SW 1271 (cell line): Measurements from ENCODE around the gene SNTN.

Source experiments
- DNase-seq, 2 experiments: peaks; one replicate each; lab custom pipeline; 2025; lab: John Stamatoyannopoulos, UW

SNTN gene

DNA sequence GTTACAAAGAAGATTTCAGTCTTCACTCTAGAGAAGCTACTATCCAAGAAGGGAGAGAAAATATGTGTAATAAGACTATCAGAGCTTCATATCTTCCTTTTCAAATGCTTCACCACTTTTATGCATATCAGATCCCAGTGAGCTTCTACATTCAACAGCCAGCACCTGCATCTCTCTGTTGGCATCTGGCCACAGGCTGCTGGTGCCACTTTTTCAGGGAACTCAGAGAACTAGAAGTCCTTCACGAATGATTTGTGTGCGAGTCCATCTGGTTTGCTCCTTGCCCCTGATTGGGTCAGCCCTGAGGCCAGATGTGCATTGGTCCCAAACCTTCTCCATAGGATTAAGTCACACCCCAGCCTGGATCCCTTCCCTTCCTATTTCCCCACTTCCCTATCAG lies 22.1 kb downstream of the SNTN start:
- no peak for DNase-seq

DNA sequence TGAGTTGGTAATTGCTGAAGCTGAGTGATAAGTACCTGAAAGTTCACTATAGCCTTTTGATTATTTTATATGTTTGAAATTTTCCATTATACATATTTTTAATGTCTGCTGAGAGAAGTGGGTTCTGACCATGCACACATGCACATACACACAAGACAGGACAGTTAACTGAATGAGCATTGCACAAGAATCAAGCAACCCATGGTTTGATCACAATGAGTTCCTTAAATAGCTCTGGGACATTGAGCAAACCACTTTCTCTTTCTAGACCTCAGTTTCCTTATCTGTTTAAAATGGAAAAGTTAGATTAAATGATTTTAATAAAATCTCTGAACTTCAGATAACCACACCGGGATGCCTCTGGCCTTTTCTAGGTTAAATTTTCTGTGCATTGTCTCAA lies 26.7 kb downstream of the SNTN start:
- no peak for DNase-seq

DNA sequence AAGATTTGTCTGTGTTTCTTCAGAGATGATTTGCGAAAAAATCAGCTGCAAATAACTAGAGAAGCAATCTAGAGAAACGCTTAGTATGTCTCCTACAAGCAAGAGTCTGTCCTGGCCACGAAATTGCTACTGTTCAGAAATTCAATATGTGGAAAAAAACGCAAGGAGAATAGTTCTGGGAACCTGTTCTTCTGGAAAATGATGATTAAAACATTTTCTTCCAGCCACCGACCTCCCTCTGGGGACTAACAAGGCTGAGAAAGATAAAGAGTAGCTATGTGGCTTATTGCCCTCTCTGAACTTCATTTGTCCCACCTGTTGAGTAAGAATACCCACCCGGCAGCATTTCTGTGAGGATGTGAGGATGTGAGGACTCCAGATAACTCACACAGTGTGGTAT lies 31.6 kb downstream of the SNTN start:
- no peak for DNase-seq

DNA sequence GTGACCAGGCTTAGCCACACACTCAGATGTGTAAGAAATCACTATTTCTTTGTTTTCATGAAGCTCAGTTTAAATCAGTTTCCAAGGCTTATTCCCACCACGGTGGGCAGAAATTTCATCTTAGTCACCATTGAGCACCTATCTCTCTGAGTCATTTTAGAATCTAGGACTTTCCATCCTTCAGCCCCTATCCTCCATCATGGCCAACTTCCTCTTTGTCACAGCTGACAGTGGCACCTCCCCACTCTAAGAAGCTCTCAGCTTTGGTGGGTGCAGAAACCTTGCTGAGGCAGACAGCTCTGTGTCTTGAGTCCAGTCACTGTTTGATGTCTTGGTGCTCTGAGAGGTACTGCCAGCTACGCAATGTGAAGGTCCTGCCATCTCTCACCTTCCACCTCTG lies 32.9 kb downstream of the SNTN start:
- no peak for DNase-seq

DNA sequence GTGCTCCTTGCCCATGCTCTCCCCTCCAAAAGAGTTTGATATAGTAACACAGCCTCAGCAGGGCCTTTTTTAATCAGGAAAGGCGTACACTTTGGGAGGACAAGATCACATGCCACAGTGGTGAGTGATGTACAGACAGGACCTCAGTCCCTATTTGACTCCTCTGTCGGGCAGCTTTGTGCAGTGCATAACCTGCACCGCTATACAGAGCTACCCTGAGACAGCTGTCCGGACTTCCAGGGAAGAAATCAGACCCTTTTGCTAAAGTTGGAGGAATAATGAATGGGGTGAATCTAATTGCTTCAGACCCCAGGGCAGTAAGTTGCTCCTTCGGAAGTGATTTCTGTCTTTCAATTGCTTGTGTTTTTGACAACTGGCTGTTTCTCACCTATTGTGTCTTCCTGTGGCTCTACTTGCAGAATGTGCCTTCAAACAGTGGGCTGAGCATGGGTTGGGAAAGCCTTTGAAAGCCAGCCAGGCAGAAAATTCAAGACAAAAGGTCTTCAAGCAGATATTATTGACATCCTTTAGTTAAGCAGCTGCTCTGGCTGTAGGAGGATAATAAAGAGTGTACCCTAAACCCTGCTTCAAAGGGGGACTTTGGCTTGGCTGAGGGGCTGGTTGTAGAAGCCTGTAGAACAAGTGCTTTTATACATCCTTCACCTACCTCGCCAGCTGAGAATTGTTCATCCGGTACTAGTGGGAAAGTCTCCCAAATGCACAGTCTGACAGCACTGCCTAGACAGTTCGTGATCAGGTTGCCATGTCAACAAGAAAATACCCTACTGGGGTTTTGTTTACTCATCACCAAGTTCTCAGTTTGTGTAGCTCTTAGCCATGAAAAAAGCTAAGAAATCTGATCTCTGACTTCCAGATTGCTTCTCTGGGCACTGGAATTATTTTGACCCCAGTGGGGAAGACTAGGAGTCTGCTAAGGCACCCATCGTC lies 35.1 kb downstream of the SNTN start:
- no peak for DNase-seq

DNA sequence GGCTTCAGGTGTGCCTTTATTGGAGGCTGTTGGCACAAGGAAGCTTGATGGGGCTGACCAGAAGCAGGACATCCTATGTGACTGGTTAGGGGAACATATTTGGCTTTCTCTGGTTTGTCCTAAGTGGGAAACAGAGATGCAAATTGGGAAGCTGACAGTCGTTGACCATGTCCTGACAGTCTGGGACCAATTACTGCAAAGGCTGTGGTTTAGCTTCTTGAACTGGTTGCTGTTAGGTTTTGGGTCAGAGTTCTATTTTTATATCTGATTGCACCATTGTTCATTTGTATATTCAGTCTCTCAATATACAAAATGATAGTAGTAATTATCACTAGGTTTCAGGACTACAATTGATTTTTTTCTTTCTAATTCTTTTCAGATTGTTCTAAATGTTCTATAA lies 36.8 kb downstream of the SNTN start:
- DNase-seq, result no peak

DNA sequence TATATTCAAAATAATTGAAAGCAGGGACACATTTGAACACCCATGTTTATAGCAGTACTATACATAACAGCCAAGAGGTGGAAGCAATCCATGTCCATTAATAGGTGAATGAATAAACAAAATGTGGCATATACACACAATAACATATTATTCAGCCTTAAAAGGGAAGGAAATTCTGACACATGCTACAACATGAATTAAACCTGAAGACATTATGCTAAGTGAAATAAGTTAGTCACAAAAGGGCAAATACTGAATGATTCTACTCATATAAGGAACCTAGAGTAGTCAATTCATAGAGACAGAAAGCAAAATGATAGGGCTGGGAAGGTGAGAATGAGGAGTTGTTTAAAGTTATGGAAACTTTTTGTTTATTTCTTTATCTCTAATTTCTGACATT lies 40.9 kb downstream of the SNTN start:
- DNase-seq, result no peak

DNA sequence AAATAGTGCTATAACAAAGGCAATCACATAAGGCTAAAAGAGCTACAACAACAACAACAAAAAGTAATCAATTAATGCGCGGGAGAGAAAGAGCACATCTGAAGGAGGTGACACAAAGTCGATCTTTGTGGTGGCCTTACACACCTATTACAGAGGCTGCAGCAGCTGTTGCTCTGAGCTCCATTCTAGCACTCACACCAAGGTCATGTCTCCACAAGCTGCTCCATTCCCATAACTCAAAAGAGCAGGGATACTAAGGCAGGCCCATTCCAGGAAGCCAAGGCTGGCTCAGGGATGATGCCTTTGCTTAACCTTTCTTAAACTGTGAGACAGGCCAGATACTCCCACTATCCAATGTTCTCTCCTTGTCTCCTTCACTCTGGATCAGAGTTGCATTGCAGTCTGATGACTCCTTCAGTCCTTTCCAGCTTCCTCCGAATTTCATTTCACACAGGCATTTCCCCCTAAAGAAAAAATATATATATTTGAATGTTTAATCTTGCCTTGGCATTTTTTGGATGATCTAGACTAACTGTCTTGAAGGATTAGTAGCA lies 52.7 kb downstream of the SNTN start:
- DNase-seq, result no peak

DNA sequence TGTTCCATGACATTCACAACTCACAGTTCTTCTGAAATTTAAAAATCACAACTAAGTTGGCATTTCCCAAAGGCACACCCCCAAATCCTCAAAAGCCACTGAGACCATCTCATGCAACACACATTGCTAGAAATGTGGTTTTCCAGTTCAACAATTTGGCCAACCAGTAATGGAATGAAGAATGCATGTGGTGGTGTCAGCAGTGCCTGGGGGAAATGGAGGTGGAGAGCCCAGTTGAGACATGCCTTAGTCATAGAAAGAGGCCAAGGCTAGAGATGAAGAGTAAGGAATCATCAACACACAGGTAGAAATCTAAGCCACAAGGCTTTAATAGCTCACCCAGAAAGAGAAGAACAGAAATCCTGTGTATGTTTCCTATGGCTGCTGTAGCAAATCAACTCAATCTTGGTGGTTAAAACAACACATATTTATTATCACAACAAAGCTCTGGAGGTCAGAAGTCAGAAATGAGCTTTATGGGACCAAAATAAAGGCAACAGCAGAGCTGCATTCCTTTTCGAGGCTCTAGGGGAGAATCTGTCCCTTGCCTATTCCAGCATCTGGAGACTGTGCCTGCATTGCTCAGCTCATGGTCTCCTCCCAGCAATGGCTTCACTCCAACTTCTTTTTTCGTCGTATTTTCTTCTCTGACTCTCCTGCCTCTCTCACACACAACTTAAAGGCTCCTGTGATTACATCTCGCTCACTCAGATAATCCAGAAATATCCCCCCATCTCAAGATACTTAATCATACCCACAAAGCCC lies 54.0 kb downstream of the SNTN start:
- DNase-seq, result no peak

DNA sequence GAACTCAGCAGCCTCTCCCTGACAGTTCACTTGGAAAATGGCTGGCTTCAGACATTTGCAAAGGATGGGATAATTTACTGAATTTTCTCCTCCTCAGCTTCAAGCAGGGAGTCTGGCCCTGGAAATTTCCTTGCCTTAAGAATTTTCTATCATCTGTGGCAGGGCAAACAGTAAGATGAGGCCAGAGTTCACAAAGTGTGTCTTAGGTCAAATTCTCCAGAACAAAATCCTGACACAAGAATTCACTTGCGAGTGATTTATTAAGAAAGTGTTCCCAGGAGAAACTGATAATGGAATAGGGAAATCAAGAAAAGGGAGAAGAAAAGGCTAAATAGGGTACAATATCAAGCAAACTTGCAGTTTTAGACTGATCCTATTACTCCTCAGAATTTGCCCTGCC lies 55.3 kb downstream of the SNTN start:
- DNase-seq, result no peak

DNA sequence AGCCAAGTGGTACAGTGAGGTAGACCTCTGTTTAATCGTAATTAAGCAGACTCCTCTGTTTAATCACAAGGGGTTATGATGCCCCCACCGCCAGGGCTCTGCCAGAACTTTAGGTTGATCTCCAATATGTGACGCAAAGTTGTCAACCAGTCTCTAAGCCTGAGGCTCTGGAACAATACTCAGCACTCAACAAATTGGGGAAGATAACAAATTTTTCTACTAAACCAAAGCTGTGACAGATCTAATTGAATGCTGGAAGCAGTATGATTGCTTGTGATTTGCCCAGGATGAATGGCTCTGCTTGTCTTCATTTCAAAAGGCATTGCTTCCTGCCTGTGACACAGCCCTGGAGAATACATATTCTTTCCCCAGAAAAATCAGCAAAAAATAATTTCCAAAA lies 57.1 kb downstream of the SNTN start:
- no peak for DNase-seq
